ENCODE data around the gene HMCN2. TPM values are rescaled to one million over a fixed set of nuclear protein-coding genes. Genes with fewer than 3 reads are reported as not detected.

HMCN2 gene
- polyA plus RNA-seq, 1 of the 3 experiments (the other 2 are of a cell fraction), result 0.15 TPM

- no peak for DNase-seq
- Histone ChIP-seq H3K79me2 (ENCODE audit: insufficient read depth) (no peaks in the 10 kb centered on the region), H3K4me2 (no peak overlapping the region), H2AFZ (ENCODE audit: low read depth) (no peak overlapping the region), H3K27ac (ENCODE audit: low read depth in 2 of 2, low read length in 1 of 2) (no peak overlapping the region), H3K9me3 (no peaks in the 10 kb centered on the region), H3K36me3 (replicated peaks in 1 of 2; ENCODE audit: control insufficient read depth in 1 of 2, insufficient read depth in 2 of 2, low read length in 1 of 2) (no peaks in the 10 kb centered on the region), H3F3A (replicated peaks; ENCODE audit: insufficient read depth) (no peaks in the 10 kb centered on the region), H3K4me3 (ENCODE audit: low read depth in 2 of 2, low read length in 1 of 2) (no peak overlapping the region), H3K9ac (no peak overlapping the region), H3K9me2 (no peaks in the 10 kb centered on the region), H3K4me1 (ENCODE audit: control insufficient read depth in 1 of 2, insufficient read depth in 2 of 2, low read depth in 1 of 2, low read length in 1 of 2) (peaks cover 0 to 11% of the 10 kb centered on the region in 2 experiments; a peak in 1 of 4 replicates), H3K27me3 (ENCODE audit: insufficient read depth) (no peaks in the 10 kb centered on the region), H4K20me1 (ENCODE audit: insufficient read depth) (no peaks in the 10 kb centered on the region)
- WGBS (ENCODE audit: low lambda C conversion rate), result 76% methylated on average over 6 of the region's 19 CpGs
- TF ChIP-seq JUND (IDR thresholded peaks at IDR 0.05), result no peak
- no peak for TF ChIP-seq RCOR1 (IDR thresholded peaks at IDR 0.05; ENCODE audit: low read length)
- no peak for TF ChIP-seq USF1 (IDR thresholded peaks at IDR 0.05; ENCODE audit: borderline replicate concordance, low read depth)
- TF ChIP-seq TCF12 (IDR thresholded peaks at IDR 0.05), result no peak
- ChIA-PET POLR2A (no interaction called here), CTCF (interaction anchor here (3.3 to 28.4 kb wide), 2 partner anchors 18 to 204 kb away, joined by 13 to 520 read pairs; no protein-coding TSS in a partner anchor)
Observed at GRCh38 chr9:130479587-130479986, 214.0 kb downstream of the HMCN2 start.

- WGBS (ENCODE audit: low lambda C conversion rate), result 72% methylated on average over 5 of the region's 16 CpGs
- Histone ChIP-seq H2AFZ (ENCODE audit: low read depth) (no peak overlapping the region), H3K27me3 (ENCODE audit: insufficient read depth) (no peaks in the 10 kb centered on the region), H3K9me2 (no peaks in the 10 kb centered on the region), H3K27ac (ENCODE audit: low read depth in 2 of 2, low read length in 1 of 2) (no peak overlapping the region), H3K79me2 (ENCODE audit: insufficient read depth) (no peaks in the 10 kb centered on the region), H3K4me2 (no peak overlapping the region), H3K4me1 (ENCODE audit: control insufficient read depth in 1 of 2, insufficient read depth in 2 of 2, low read depth in 1 of 2, low read length in 1 of 2) (peaks cover 0 to 11% of the 10 kb centered on the region in 2 experiments; a peak in 1 of 4 replicates), H3K9ac (no peak overlapping the region), H3K36me3 (replicated peaks in 1 of 2; ENCODE audit: control insufficient read depth in 1 of 2, insufficient read depth in 2 of 2, low read length in 1 of 2) (no peaks in the 10 kb centered on the region), H3K9me3 (no peaks in the 10 kb centered on the region), H3K4me3 (ENCODE audit: low read depth in 2 of 2, low read length in 1 of 2) (no peak overlapping the region), H3F3A (replicated peaks; ENCODE audit: insufficient read depth) (no peaks in the 10 kb centered on the region), H4K20me1 (ENCODE audit: insufficient read depth) (no peaks in the 10 kb centered on the region)
- CTCF ChIA-PET, result interaction anchor here (28.4 kb wide), 1 partner anchor 203 kb away, joined by 520 read pairs; no protein-coding TSS in a partner anchor
- POLR2A ChIA-PET, result no interaction called here
- TF ChIP-seq CHD2 (IDR thresholded peaks at IDR 0.05; ENCODE audit: low read length, partially characterized antibody) (no peak), RXRA (IDR thresholded peaks at IDR 0.05; ENCODE audit: borderline replicate concordance, low read depth) (no peak), CTCF (IDR thresholded peaks at IDR 0.05) (peak; percentile 31), RAD21 (IDR thresholded peaks at IDR 0.05; ENCODE audit: low read length) (0 out of 2 replicates have a peak, but pooled peaks have one; percentile 17), NFIC (IDR thresholded peaks at IDR 0.05; ENCODE audit: borderline replicate concordance) (no peak), EP300 (IDR thresholded peaks at IDR 0.05; ENCODE audit: borderline replicate concordance in 1 of 2, low read depth in 1 of 2, low read length in 1 of 2) (no peak), FOXM1 (IDR thresholded peaks at IDR 0.05; ENCODE audit: low read depth) (no peak)
- DNase-seq, result no peak
Observed at GRCh38 chr9:130480673-130481072, 215.1 kb downstream of the HMCN2 start.
